HG03066 (cell line): Measurements from ENCODE around the gene TEKTIP1.
"Not testable (repeated sequence)": the region's sequence is repeated elsewhere in the genome, so short reads cannot be mapped to it uniquely, and the experiment has no call there.

Experiments
- ATAC-seq: cut with Tn5 transposase; IDR thresholded peaks from one replicate; pipeline ENCODE4 v1.9.1; 2021; ENCODE audit warnings: low read depth; ENCODE audit not compliant: unreplicated experiment

TEKTIP1 gene

DNA sequence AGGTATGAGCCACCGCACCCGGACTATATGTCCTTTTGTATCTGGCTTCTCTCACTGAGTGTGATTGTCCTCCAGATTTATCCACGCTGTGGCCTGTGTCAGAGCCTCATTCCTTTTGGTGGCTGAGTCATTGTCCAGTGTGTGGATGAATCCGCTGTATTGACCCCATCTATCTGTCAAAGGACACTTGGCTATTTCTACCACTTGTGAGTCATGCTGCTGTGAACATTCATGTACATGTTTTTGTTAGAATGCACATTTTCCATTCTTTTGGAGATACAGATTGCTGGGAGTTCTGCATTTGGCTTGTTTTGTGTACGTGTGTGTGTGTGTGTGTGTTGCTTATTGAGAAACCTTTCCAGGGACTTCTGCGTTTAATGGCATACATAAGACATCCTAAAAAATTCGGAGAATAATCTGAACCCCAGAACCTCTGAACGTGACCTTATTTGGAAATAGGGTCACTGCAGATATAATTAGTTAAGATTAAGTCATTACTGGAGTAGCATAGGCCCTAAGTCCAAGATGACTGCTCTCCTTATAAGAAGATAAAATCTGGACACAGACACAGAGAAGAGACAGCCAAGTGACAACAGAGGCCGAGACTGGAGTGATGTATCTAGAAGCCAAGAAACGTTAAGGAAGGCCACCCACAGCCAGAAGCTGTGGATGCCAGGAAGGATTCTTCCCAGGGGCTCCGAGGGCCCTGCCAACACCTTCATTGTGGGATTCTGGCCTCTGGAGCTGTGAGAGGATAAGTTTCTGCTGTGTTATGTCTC lies 41.4 kb downstream of the TEKTIP1 start:
- ATAC-seq: no peak

DNA sequence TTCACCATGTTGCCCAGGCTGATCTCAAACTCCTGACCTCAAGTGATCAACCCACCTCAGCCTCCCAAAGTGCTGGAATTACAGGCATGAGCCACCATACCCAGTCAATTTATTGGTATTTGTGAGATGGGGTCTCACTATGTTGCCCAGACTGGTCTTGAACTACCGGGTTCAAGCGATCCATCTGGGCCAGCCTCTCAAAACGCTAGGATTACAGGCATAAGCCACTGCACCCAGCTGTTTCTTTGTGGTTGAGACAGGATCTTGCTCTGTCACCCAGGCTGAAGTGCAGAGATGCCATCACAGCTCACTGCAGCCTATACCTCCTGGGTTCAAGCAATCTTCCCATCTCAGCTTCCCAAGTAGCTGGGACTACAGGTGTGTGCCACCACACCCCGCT lies 42.8 kb downstream of the TEKTIP1 start:
- not testable (repeated sequence) for ATAC-seq

DNA sequence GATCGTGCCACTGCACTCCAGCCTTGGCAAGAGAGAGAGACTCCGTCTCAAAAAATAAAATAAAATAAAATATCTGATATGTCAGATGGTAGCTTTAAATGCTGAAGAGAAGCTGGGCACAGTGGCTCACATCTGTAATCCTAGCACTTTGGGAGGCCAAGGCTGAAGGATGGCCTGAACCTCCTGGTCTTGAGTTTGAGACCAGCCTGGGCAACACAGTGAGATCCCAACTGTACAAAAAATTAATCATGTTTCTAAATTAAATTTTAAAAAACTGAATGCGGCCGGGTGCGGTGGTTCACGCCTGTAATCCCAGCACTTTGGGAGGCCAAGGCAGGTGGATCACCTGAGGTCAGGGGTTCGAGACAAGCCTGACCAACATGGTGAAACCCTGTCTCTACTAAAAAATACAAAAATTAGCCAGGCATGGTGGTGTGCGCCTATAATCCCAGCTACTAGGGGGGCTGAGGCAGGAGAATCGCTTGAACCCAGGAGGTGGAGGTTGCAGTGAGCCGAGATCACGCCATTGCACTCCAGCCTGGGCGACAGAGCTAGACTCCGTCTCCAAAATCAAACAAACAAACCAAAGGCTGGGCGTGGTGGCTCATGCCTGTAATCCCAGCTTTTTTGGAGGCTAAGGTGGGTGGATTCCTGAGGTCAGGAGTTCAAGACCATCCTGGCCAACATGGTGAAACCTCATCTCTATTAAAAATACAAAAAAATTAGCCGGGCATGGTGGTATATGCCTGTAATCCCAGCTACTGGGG lies 45.2 kb downstream of the TEKTIP1 start:
- not testable (repeated sequence) for ATAC-seq

DNA sequence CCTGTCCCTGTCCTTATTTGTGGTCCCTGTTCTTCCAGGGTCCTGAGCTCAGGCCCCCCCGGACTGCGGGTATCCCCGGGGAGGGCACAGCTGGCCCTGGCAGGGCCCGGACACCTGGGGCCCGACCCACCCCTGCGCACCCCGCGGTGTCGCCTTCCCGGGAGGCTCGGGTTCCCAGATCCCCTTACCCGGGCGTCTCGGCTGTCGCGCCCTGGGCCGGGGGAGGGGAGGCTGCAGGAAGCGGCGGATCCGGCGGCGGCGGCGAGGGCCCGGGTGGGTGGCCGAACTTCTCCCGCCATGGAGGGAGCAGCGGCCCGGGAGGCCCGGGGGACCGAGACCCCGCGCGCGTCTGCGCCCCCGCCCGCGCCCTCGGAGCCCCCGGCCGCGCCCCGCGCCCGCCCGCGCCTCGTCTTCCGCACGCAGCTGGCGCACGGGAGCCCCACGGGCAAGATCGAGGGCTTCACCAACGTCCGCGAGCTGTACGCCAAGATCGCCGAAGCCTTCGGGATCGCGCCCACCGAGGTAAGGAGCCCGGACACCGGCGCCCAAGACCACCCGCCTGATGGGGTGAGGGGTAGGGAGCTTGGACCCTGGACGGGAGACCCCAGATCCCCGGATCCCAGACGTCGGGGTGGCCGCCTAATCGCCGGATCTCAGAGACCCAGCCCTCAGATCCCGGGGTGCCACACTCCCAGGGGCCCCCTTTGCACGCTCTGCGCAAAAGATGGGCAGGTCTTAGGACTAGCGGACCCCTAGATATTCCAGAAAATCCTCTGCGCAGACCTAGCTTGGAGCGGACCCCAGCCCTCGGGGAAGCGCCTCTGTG lies 46.5 kb downstream of the TEKTIP1 start, which contains the start of gene GIPC3:
GIPC3 (plus strand) TSS at position 178 of the 826 bp plus-strand sequence; CDS start at position 298, 120 bp downstream.
- no peak for ATAC-seq

DNA sequence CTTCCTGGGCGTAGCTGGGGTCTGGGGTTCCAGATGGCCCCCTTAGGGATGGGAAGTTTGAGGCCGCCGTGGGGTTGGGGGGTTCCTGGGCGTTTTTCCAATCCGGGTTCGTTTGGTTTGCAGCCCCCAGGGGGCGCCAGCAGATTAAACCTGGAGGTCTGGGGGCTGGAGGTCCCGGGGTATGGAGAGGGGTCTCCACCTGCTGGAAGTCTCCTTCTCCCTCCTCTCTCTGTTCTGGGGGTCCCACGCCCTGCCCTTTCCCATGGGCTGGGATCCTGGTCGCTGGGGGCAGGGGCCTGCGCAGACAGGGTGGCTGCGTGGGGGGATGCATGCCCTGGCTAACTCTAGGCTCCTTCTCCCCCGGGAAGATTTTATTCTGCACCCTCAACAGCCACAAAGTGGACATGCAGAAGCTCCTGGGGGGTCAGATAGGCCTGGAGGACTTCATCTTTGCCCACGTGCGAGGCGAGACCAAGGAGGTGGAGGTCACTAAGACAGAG lies 47.2 kb downstream of the TEKTIP1 start:
- ATAC-seq: no peak

DNA sequence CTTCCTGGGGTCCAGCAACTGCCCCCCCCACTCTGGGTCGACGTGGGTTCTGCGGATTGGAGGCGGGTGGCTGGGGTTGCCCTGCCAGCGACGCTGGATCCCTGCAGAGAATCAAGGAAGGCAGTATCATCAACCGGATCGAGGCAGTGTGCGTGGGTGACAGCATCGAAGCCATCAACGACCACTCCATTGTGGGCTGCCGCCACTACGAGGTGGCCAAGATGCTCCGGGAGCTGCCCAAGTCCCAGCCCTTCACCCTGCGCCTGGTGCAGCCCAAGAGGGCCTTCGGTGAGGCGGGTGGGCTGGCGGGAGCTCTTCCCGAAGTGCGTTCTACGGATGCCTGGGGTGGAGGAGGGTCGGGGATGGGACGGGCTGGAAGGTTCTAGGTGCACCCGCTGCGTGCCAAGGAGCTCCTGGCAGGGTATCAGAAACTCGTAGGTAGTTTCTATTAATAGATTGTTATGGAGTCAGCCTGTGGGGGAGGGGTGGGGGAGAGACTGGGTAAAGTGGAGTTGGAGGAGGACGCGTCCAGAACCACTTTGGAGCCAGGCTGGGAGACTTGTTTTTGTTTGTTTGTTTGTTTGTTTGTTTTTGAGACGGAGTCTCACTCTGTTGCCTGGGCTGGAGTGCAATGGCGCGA lies 47.9 kb downstream of the TEKTIP1 start:
- ATAC-seq: no peak

DNA sequence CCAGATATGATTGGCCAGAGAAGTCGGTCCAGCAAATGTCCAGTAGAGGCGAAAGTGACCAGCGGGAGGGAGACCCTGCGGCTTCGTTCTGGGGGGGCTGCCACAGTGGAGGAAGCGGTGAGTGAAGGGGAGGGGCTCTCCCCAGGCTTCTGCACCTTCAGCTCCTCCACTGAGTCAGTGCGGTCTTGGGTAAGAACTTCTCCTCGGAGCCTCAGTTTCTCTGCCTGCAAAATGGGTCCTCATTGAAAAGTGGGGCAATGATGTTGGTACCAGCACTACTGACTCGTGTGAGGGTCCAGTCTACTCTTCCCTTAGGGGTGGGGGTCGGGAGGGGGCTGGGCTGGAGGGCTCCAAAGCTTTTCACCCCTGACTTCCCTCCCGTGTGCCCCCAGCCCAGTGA lies 50.5 kb downstream of the TEKTIP1 start:
- ATAC-seq: no peak

DNA sequence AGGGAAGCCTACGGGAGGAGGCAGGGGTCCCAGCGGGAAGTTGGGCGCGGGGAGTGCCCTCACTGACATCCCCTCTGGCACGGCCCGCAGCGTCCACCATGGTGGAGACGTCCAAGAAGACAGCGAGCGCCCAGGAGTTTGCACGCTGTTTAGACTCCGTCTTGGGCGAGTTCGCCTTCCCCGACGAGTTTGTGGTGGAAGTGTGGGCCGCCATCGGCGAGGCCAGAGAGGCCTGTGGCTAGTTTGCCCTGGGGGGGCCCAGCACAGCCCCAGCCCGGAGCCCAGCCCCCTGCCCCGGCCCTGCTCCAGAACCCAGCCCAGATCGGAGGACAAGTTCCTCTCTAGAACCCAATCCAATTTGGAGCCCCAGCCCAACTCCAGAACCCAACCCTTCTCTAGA lies 51.0 kb downstream of the TEKTIP1 start:
- ATAC-seq: no peak

DNA sequence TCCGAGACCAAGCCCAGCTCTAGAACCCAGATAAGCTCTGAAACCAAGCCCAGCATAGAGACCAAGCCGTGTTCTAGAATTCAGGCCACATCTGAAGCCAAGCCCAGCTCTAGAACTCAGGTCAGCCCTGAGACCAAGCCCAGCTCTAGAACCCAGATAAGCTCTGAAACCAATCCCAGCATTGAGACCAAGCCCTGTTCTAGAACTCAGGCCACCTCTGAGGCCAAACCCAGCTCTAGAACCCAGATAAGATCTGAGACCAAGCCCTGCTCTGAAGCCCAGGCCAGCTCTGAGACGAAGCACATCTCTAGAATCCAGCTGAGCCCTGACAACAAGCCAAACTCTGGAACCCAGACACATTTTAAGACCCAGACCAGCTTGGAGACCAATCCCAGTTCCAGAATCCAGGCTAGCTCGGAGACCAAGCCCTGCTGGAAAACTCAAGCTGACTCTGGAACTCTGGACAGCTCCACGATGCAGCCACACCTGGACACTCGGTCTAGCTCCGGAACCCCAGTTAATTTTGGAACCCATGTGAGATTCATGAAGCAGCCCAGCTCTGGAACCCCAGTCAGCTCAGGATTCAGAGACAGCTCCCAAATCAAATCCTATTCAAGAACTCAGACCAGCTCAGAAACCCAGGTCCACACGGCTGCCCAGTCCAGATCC lies 52.2 kb downstream of the TEKTIP1 start:
- ATAC-seq: no peak

DNA sequence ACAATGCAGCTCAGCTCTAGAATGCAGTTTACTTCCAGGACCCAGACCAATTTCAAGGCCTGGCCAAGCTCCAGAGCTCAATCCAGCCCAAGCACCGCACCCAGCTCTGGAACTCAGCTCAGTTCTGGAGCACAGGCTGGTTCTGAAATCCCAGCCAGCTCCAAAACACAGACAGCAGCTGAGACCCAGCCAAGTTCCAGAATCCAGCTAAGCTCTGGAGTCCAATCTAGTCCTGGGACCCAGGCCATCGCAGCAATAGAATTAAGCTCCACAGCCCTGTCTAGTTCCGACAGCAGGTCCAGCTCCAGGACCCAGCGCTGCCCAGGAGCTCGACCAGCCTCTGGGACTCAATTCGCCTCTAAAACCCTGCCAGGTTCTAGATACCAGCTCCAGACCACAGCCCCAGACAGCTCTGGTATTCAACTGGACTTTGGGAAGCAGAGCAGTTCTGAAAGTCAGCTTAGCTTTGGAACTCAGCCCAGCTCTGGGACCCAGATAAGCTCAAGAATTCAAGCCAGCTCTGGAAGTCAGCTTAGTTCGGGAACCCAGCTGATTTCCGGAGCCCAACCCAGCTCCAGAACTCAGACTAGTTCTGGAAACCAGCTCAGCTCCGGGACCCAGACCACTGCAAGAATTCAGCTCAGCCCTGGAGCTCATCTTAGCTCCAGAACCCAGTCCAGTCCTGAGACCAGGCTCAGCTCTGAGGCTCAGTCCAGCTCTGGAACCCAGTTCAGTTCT lies 53.1 kb downstream of the TEKTIP1 start:
- no peak for ATAC-seq

DNA sequence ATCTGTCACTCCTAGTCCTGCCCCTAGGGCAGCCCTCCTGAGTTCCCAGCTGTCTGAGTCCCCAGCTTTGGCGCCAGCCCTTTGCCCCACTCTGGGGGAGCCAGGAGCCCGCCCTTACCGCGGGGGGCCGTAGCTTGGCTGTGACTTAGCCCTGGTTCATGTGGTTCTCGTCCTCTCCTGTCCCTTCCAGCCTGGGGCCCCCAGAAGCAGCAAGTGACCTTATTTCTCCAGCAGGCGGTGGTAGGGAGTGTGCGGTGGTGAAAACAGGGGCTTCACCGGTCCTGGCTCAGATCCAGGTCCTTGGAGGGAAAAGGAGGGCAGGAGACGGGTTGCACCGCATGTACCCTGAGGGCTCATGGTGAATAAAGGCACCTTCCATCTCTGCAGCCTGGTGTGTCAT lies 54.2 kb downstream of the TEKTIP1 start:
- no peak for ATAC-seq
